Measurements from ENCODE around the gene TCP11L1.
"Not testable (repeated sequence)": the region's sequence is repeated elsewhere in the genome, so short reads cannot be mapped to it uniquely, and the experiment has no call there.

TCP11L1 gene

GRCh38 chr11:33029218-33029617, 10.2 kb upstream of the TCP11L1 start:
- DNase-seq: not testable (repeated sequence)

- peak in 1 of 3 experiments; percentile 53 for DNase-seq
These were observed 5.9 kb upstream of the TCP11L1 start for GRCh38 chr11:33033493-33033892.

GRCh38 chr11:33035011-33035410, 4.4 kb upstream of the TCP11L1 start:
- no peak for DNase-seq

- peak; percentile 39 to 86 (median 83) for DNase-seq
These were observed 875 bp downstream of the TCP11L1 start for GRCh38 chr11:33040033-33040861.

GRCh38 chr11:33040862-33041453, 1.6 kb downstream of the TCP11L1 start:
- DNase-seq: no peak

GRCh38 chr11:33043221-33043830, 4.0 kb downstream of the TCP11L1 start:
- DNase-seq: no peak

GRCh38 chr11:33044285-33044756, 4.9 kb downstream of the TCP11L1 start:
- no peak for DNase-seq

- no peak for DNase-seq
These were observed 6.3 kb downstream of the TCP11L1 start for GRCh38 chr11:33045551-33046255.

- not testable (repeated sequence) for DNase-seq
These were observed 9.3 kb downstream of the TCP11L1 start for GRCh38 chr11:33048701-33049100.

- DNase-seq: peak; percentile 50 to 80 (median 62)
These were observed 10.4 kb downstream of the TCP11L1 start for GRCh38 chr11:33049565-33050408.

GRCh38 chr11:33052231-33052630, 12.9 kb downstream of the TCP11L1 start:
- DNase-seq: no peak

GRCh38 chr11:33055375-33055774, 16.0 kb downstream of the TCP11L1 start:
- peak in 1 of 3 experiments; percentile 21 for DNase-seq

GRCh38 chr11:33057284-33057683, 17.9 kb downstream of the TCP11L1 start:
- DNase-seq: no peak

GRCh38 chr11:33059331-33060007, 20.1 kb downstream of the TCP11L1 start:
- no peak for DNase-seq

GRCh38 chr11:33060271-33060670, 20.9 kb downstream of the TCP11L1 start:
- peak in 2 of 3 experiments; percentile 11 to 43 for DNase-seq

- no peak for DNase-seq
These were observed 22.8 kb downstream of the TCP11L1 start for GRCh38 chr11:33062137-33062536.

- no peak for DNase-seq
These were observed 24.0 kb downstream of the TCP11L1 start for GRCh38 chr11:33063326-33063881.

GRCh38 chr11:33064033-33064825, 24.9 kb downstream of the TCP11L1 start:
- DNase-seq: no peak

- no peak for DNase-seq
These were observed 25.5 kb downstream of the TCP11L1 start for GRCh38 chr11:33064866-33065265.

All from NCI-H1417 (cell line).